Stimulated activated CD8-positive, alpha-beta memory T cell treated with anti-CD3 and anti-CD28 coated beads, Interleukin-12 subunit alpha, Interleukin-12 subunit beta, amount 100 ng/mL, for 4 hours (primary cell): Measurements from ENCODE around the gene AGR2.

Source experiments
- DNase-seq: peaks from one replicate; pipeline ENCODE4 v3.0.0-alpha.2; 2020; ENCODE audit warnings: low read depth

AGR2 gene

DNA sequence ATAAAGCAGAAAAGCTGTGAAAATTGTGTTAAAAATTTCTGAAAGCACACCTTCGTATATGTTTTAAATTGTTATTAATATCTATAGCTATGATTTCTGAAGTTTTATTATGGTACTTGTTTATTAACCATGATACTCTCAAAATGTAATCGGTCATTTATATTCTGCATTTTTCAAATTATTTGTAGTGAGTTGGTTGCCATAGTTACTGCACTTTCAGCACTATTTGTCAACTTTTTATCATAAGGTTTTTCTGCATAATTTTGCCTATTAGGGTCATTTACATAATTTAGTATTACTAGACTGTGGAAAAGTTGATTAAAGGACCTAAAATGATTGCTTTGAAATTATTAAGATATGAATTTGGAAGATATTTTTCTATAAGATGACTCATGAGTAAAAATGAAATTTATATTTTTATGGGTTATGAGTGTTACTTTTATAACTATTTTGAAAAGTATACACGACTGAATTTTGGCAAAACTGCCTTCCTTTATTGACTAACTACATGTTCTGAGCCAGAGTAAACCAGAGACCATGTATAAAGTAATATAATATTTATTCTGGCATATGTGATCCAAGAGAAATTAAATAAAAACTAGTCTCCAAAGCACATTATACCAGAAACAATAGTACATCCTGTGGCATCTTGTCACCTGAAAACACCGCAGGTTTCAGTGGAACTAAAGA is 7.9 kb upstream of the AGR2 start:
- no peak for DNase-seq

DNA sequence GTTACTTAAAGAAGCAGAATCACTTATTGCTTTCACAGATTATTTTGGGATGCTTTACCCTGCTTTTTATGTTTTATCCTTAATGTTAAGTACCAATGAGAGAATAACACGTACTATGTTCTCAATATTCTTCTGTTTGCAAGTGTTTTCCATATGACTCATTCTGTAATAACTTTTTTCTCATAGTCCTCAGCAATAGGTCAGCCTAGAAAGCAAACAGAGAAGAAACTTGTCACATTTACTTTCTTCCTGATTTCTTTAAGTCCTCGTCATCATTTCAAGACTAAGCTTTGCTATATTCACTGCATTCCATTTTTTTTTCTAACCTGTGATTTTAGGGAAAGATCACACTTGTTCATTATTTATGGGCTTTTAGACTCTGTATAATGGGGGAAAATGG is 6.8 kb upstream of the AGR2 start:
- DNase-seq = no peak

DNA sequence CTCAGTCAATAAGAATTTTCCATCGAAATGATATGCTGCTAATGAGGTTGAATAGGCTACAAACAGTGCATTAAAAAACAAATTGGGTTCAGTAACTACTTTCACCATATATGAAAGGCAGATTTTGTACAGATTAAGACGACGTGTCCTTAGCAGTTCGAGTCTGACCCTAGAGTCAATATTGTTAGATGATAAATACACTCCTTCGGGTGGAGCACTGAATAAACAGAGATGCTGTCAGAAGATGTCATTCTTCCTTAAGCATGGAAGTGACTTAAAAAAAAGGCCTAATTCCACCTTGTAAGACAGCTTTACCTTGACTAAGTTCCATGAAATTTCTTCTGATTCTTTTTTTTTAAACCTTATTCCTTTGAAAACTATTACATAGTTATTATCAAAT is 5.8 kb upstream of the AGR2 start:
- DNase-seq = no peak

DNA sequence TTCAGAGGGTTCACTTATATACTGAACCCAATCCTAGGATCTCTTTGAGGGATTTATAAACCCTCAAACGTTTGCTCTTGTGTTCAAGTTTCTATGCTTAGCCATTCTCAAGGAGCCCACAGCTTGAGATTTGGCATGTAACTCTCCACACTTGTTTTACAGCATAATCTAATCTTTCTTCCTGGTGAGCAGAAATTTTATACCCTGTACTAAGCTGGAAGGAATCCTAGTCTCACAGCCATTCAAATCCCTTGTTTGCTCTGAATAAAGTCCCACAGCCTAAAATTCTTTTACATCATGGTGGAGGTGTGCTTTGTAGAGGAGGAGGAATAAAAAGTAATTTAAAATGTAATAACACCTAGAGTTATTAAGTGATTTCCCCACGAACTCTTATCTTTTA is 5.3 kb upstream of the AGR2 start:
- DNase-seq = no peak

DNA sequence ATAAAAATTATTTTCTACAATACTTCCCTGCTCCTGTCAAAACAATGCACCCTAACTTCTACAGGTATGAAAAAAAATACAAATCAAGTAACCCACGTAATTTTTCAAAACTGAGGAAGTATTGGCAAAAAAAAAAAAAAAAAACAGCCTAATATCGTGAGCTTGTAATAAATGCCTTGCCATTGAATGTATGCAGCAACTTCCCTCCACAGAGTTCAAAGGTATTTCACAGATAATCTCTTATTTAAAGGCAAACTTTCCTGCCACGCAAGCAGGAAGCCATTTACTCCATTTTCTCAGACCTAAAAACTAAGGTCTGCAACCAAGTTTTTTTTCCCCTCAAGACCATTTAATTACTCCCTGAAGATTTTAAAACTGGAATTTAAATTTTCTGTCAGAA is 642 bp upstream of the AGR2 start:
- DNase-seq = no peak

DNA sequence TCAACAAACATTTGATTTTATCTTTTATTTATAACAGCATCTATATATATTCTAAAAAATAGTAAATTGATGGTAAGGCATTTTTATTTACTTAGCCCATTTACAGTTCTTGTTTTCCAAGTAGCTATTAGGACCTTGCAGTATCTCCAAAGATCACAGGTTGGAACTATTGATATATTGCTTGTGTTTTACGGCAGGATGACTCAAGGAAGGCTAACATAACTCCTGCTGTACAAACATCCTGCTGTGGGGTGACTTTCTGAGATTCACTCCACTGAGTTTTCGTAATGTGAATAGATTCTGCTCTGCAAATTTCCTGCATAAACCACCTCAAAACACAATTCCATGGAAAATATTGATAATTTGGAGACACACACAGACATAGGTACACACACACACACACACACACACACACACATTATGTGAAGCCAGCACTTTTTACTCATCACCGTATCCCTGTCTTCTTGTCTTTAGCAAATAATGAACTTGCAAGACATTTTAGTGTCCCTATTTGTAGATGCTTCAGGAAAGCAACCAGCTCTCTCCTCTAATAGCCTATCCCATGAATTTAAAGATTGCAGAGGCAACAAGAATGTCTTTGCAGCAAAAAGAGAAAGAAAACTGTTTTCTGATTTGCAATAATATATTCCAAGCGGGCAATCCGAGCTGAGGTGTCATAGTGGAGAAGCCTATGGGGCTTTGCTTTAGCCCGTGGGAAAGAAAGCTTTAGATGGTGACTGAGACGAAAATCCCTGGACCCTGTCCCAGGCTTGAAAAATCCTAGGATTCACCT is 722 bp downstream of the AGR2 start:
- no peak for DNase-seq

DNA sequence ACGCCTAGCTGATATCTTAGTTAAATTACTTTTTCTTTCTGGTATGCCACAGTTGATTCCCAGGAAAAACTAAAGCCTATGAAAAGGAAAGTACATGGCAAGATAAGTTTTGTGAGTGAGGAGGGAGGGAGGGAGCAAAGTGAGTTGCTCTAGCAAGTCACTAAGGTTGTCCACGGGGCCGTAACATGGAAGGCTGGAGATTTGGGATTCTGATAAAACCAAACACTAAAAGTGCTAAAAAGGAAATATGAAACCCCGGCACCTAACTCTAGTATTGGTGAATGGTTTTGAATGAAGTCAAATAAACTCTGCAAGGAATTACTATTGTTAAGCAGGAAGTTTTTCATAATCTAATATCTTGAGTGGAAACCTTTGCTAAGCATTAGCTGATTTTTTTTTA is 1.7 kb downstream of the AGR2 start:
- DNase-seq = no peak

DNA sequence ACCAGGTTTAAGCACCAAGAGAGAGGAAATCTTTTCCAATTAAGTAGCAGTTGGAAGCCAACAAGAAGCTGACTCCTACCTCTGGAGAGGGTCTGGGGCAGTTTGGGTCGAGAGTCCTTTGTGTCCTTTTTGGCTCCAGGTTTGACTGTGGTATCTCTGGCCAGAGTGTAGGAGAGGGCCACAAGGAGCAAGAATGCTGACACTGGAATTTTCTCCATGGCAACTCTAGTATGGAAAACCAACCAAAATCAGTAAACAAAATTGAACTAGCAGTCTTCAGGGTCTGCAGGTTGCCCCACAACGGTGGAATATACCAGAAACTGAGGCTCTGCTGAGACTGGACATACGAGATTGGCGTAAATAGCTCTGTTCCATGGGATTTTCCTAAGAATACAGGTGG is 3.2 kb downstream of the AGR2 start:
- DNase-seq = no peak

DNA sequence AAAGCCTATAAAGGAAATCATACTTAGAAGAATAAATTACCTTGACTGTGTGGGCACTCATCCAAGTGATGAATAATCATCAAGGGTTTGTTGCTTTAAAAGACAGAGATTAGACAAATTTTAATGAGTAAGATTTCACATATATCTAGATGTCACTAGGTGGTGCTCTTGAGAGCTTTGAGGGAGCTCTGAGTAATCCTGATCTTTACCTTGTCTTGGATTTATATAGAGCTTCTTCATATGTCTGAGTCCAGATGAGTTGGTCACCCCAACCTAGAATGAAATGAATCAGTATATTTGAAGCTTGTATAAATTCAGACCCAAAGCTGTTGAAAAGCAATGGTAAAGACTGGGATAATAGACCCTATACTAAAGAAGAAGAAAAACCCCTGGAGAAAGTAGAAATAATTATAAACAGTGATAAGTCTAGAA is 3.7 kb downstream of the AGR2 start:
- no peak for DNase-seq

DNA sequence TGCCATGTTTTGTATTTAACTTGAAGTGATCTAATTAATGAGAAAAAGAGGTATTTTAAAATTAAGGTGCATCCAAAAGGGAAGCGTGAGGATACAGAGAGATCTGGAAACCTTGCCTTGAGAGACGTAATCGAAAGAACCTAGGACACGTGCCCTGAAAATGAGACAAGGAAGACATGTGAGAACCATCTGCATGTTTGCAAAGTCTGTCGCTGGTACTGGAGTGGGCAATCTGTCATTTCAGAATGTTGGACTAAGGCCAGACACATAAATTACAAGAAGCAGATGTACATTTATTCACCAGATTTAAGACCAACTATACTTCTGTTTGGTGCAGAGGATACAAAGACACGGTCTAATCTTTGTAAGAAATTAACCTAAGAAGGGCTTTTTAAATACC is 9.2 kb downstream of the AGR2 start:
- DNase-seq = no peak

DNA sequence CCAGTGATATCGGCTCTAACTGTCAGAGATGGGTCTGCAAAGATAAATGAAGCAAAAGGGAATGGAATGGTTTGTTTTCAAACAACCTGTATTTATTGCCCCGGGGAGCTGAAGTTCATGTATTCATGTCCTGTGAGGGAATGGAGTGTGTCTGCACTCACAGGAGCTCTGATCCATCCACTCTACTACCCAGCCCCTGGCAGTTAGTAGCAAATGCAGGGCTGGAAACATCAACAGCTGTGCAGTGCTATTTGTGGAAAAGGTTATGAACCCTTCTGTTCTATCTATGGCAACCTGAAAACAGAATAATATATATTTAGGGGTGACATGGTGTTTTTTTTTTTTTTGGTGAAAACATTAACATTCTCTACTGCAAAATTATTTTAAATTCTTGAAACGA is 9.8 kb downstream of the AGR2 start:
- no peak for DNase-seq

DNA sequence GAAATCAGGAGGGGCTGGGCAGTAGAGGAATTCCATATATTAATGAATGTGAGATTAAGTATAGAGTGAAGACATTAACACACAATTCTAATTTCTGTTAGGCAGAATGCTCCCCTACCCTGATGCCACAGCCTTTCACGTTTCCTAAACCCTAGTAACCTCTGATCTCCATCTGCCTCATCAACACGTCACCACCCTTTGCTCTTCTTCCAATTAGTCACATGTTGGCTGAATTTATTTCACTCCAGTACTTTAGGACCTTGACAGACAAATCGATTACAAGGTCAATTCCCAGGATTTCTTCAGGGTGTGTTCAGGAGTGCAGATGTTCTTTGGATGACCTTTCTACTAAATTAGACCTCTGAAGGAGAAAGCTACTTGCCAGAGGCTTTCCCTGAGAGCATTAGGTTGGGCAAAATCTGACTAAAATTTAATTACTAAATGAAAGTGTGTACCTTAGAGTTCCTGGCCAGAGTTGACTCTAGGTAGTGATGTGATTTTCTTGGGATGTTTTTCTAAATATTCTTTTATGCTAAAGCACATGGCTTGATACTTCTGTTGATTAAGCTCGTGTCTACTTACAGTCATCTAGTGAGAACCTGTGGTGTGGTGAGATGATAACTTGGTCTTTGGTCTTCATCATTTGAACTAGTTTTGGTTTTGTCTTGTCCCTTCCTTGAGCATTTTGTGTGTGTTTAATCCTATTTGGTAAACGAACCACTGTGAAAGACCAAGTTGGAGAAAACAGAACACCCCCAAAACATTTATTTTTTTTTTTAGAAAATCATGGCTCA is 12.7 kb downstream of the AGR2 start:
- no peak for DNase-seq

DNA sequence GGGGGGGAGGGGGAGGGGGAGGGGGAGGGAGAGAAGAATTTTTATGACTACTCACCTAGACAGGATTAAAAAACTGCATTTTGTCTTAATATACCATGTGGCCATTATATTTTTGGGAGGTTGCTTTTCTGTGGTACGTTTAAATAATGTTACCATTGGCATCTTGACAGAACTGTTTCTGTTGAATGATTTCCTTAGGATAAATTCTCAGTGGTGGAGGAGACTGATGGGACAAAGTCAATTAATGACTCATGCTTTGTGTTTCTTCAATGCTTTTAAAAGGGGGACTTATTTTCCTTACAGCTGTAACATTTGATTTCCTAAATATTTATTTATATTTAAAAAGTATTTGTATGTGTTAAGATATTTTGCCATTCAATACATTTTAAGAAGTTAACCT is 13.7 kb downstream of the AGR2 start:
- no peak for DNase-seq

DNA sequence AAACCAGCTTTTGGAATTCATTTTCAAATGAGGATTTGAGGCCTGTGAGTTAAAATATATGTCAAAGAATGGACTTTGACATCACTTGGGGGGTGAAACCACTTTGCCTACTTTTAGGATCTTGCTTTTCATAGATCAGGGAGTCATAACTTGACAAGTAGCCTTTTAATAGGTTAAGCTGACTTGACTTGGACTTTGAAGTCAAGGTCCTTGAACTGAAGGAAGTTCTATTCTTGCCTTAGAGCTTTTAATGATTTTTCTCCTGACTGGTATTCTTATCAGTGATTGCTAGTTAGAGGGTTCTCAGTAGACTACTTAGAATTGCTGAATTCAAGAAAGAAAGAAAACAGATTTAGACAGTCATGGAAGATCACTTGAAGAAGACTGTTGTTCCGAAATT is 17.7 kb downstream of the AGR2 start:
- DNase-seq = no peak

DNA sequence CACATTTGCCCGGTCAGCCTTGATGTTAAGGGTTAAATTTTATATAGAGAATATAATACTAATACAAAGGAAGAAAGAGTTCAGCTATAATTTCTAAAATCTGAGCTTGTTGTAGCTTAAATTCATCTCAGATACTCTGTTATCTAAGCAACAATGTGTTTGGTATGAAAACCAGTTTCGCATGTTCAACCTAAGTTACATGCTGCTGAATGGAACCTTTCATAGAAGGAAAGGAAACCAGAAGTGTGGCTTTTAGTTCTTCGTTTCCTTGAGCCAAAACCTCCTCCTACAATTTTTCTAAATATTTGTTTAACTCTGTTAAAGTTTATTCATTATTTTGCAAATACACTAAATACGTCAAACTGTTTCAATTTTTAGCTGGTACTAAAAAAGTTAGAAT is 18.5 kb downstream of the AGR2 start:
- DNase-seq = no peak

DNA sequence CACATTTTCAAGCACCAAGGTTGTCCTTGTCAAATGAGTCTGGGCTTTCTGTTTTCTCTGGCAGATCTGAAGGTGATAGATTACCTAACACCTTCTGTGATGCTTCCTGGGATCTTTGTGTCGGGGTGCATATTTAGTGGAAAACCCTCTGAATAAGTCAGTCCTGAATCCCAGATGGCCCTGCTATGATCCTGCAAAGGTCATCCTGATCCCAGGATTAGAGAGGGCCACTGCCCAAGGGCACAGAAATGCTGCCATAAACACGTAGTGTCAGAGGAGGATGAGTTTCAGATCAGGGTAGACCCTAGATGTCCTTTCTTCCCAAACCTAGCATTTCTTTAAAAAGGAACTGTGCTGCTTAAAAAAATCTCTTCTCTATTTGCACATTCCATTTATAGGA is 19.0 kb downstream of the AGR2 start:
- no peak for DNase-seq

DNA sequence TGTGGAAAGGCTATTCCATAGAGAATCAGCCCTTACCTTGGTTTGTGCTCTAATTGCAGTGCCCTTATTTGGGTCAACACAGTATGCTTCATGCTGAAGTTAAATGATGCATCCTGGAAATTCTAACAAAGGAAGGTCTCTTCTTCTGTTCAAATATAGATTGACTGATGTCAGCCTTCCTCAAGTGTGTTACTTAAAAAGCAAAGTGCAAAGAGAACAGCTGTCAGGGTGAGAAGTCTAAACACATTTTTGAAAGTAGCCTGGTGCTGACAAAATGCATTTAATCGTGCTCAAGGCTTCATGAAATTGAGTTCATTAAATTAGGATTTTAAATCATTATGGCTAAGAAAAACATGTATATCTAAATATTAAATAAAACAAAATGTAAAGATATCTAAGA is 19.5 kb downstream of the AGR2 start:
- DNase-seq = no peak

DNA sequence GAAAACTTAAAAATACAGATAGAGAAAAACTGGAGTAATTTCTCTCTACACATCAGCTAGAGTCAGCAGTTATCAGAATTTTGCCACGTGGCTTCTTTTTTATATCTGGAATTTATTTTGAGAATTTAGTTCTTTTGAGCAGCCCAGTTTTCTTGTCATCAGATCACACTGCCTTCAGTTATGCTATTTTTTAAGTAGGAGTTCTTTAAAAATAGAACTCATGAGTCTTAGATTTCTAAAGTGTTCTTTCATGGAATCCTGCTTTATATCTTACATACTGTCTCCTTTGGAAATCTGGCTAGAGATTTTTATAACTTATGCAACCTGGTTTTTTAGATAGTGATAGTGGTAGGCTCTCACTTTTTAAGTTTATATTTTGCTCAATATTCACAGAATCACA is 24.2 kb downstream of the AGR2 start:
- DNase-seq = no peak

DNA sequence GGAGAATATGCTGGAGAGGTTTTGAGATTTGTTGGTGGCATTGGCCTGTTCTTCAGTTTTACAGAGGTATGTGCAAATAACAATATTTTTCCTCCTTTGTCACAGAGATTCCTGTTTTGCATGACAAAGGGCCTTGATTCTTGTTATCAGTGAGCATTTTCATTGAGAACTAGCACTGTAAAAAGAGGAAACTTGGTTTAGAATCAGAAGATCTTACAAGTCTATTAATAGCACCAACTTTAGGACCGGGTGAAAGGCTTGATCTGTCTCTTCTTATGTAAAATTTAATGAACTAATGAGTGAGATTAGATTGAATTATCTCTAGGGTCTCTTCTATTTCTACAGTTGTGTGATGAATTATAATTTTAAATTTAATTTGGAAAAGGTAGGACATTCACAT is 25.7 kb downstream of the AGR2 start:
- DNase-seq = no peak

DNA sequence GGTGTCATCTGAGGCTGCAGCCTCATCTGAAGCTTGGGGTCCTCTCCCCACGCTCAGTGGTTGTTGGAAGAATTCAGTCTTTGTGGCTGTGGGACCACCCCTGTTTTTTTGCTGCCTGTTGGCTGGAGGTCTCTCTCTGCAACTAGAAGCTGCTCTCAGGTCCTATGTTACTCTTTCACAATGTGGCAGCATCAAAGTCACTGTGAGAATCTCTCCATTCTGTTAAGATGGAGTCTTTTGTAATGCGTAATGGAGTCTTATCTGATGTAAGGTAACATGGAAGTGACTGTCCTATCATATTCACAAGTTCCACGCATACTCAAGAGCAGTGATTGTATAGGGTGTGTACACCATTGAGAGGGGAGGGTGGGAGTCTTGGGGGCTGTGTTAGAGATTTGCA is 26.3 kb downstream of the AGR2 start:
- no peak for DNase-seq

DNA sequence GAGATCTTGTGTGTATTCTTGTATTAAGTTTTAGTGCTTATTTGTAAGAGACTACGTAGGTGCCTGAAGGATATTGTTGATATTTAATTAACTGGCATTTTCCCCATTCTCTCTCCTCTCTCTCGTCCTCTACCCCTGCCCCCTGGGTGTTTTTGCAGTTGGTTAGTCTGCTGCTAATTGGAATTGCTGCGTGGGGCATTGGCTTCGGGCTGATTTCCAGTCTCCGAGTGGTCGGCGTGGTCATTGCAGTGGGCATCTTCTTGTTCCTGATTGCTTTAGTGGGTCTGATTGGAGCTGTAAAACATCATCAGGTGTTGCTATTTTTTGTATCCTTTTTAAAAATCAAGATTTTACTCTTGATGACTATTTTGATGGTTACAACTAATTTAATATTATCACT is 28.7 kb downstream of the AGR2 start:
- no peak for DNase-seq

DNA sequence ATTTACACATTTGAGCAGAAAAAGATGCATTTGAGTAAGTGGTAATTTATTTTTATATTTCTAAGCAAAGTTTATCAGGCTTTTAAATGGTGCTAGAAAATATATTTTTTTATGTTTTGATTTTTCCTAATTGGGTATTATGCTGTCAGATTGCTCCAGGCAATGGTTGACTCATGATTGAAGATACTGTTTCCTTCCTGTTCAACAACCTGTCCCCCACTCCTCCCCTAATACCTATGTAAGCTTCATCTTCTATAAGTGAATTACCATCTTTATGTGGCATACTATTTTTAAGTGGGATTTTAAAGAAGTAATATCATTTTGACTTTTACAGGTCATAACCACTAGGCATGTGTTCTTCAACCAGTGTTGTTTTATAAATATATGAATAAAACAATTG is 29.8 kb downstream of the AGR2 start:
- DNase-seq = no peak

DNA sequence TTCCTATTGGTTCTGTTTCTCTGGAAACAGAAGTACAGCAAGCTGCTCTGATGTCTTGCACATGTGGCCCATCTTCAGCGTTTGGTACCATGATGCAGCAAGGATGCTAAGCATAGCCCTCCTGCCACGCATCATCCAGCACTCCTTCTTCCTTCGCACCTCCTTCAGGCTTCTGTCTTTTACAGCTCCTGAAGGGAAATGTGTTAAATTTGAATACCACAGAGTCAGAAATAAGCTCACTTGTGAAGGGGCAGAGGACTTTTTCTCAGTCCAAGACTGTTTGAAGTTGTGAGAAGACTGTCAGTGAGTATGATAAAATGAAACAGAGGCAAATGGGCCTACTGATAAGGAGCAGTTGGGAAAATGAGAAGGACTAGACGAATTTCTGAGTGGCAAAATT is 30.5 kb downstream of the AGR2 start:
- DNase-seq = no peak
